CD14-positive monocyte (primary cell): ENCODE data around the gene LYRM4. TPM values are rescaled to one million over a fixed set of nuclear protein-coding genes. Genes with fewer than 3 reads are reported as not detected.

ENCODE experiments used
- DNase-seq, 3 donors: peaks; one replicate each; pipeline ENCODE4 v3.0.0-alpha.2; 2011 to 2022
- H2AFZ ChIP-seq: 2 replicates; pipeline ENCODE4 v1.6.0; 2012; ENCODE audit warnings: mild to moderate bottlenecking, low read depth, low read length, inconsistent platforms; ENCODE audit not compliant: insufficient read depth, poor library complexity, severe bottlenecking
- H3K27ac ChIP-seq, 2 donors: 1 replicate in 1 of 2; 2 replicates in 1 of 2; pipeline ENCODE4 v1.5.1; 2012 to 2013; ENCODE audit warnings: low read length in 2 of 2, control low read depth in 1 of 2, inconsistent platforms in 1 of 2, low read depth in 1 of 2, mild to moderate bottlenecking in 1 of 2
- H3K27me3 ChIP-seq, 2 donors: one replicate each; pipeline versions ENCODE4 v1.6.0 to v1.6.1; 2011 to 2013; ENCODE audit warnings: low read length in 2 of 2; ENCODE audit not compliant: control insufficient read depth in 2 of 2, insufficient read depth in 2 of 2
- H3K36me3 ChIP-seq, 2 donors: replicated peaks in 1 of 2; 1 replicate in 1 of 2; 2 replicates in 1 of 2; pipeline versions ENCODE4 v1.5.1 to v1.6.1; 2012 to 2013; ENCODE audit warnings: low read length in 2 of 2, control low read depth in 1 of 2, inconsistent platforms in 1 of 2, mild to moderate bottlenecking in 1 of 2; ENCODE audit not compliant: insufficient read depth in 2 of 2, control insufficient read depth in 1 of 2
- H3K4me1 ChIP-seq, 2 donors: 1 replicate in 1 of 2; 2 replicates in 1 of 2; pipeline versions ENCODE4 v1.5.1 to v1.6.1; 2012 to 2013; ENCODE audit warnings: low read length in 2 of 2, control low read depth in 1 of 2, inconsistent platforms in 1 of 2, mild to moderate bottlenecking in 1 of 2, moderate library complexity in 1 of 2; ENCODE audit not compliant: insufficient read depth in 2 of 2, control insufficient read depth in 1 of 2
- H3K4me2 ChIP-seq: replicated peaks from 2 replicates; pipeline ENCODE3; 2012; ENCODE audit warnings: low read length, moderate library complexity, mild to moderate bottlenecking; ENCODE audit not compliant: poor library complexity, severe bottlenecking; ENCODE audit errors: extremely low read depth
- H3K4me3 ChIP-seq, 3 experiments: fragments of 200-600 bp in 1 of 3; sonication (generic) in 1 of 3; replicated peaks in 1 of 3; 1 replicate in 2 of 3; 2 replicates in 1 of 3; pipeline ENCODE4 v1.5.1; 2011 to 2013; ENCODE audit warnings: low read length in 3 of 3, mild to moderate bottlenecking in 3 of 3, control low read depth in 2 of 3, low read depth in 2 of 3, inconsistent platforms in 1 of 3, moderate library complexity in 1 of 3
- H3K79me2 ChIP-seq: 2 replicates; pipeline ENCODE4 v1.6.0; 2012; ENCODE audit warnings: mild to moderate bottlenecking, control low read depth, inconsistent platforms, low read length, moderate library complexity; ENCODE audit not compliant: insufficient read depth
- H3K9ac ChIP-seq: 2 replicates; pipeline ENCODE4 v1.6.0; 2017; ENCODE audit warnings: low read length, mild to moderate bottlenecking; ENCODE audit not compliant: insufficient read depth, poor library complexity, severe bottlenecking
- H3K9me3 ChIP-seq, 2 donors: replicated peaks in 1 of 2; 1 replicate in 1 of 2; 2 replicates in 1 of 2; pipeline versions ENCODE4 v1.5.1 to v1.6.1; 2012 to 2013; ENCODE audit warnings: low read length in 2 of 2, control low read depth in 1 of 2; ENCODE audit not compliant: control insufficient read depth in 1 of 2, insufficient read depth in 1 of 2
- H4K20me1 ChIP-seq: 2 replicates; pipeline ENCODE4 v1.6.0; 2012; ENCODE audit warnings: mild to moderate bottlenecking, low read length, control low read depth, moderate library complexity; ENCODE audit not compliant: insufficient read depth
- H3K27ac Mint-ChIP-seq, 7 donors: one replicate each; pipeline ENCODE4 v1.8.0; 2020; ENCODE audit warnings: mild to moderate bottlenecking in 7 of 7, mixed read lengths in 7 of 7, moderate library complexity in 6 of 7, inconsistent platforms in 2 of 7
- H3K27me3 Mint-ChIP-seq, 3 donors: one replicate each; pipeline ENCODE4 v1.8.0; 2021 to 2022; ENCODE audit warnings: low read depth in 3 of 3, mild to moderate bottlenecking in 3 of 3, mixed read lengths in 3 of 3, moderate library complexity in 3 of 3, inconsistent platforms in 1 of 3
- H3K36me3 Mint-ChIP-seq, 2 donors: one replicate each; pipeline ENCODE4 v1.8.0; 2020; ENCODE audit warnings: mixed read lengths in 2 of 2, inconsistent platforms in 1 of 2, mild to moderate bottlenecking in 1 of 2
- H3K4me1 Mint-ChIP-seq: one replicate; pipeline ENCODE4 v1.8.0; 2020; ENCODE audit warnings: mild to moderate bottlenecking, mixed read lengths
- H3K4me3 Mint-ChIP-seq, 2 donors: one replicate each; pipeline ENCODE4 v1.8.0; 2020; ENCODE audit warnings: mild to moderate bottlenecking in 2 of 2, mixed read lengths in 2 of 2, moderate library complexity in 1 of 2
- H3K9me3 Mint-ChIP-seq, 7 donors: one replicate each; pipeline ENCODE4 v1.8.0; 2020 to 2022; ENCODE audit warnings: mixed read lengths in 7 of 7, mild to moderate bottlenecking in 6 of 7, moderate library complexity in 6 of 7, inconsistent platforms in 2 of 7
- WGBS: methylation state at CpG from one replicate; pipeline ENCODE4 v1.1.5; 2013; ENCODE audit warnings: missing lambda C conversion rate; ENCODE audit not compliant: insufficient coverage; 5-methylcytosine and 5-hydroxymethylcytosine counted together
- intact Hi-C, 2 donors: fragments of 100-400 bp; cut with micrococcal nuclease; formaldehyde crosslinking; loops; one replicate each; pipeline versions ENCODE4 v1.15.0 to v1.15.1; 2023
- polyA plus RNA-seq, 3 donors: library from polyadenylated mRNA; depleted of rRNA in 1 of 3; unstranded in 2 of 3; stranded (reverse) in 1 of 3; fragments of 300-500 nt in 2 of 3; fragments of >200 nt in 1 of 3; fragmentation: Illumina TruSeq in 2 of 3; gene quantifications; 1 replicate in 2 of 3; 2 replicates in 1 of 3; pipeline ENCODE4 v1.2.3, GENCODE V29; 2012 to 2021
- TF ChIP-seq, protein P1 (sequence below): fragments of 200-600 bp; IDR thresholded peaks from one replicate; pipeline ENCODE4 v1.8.0; 2022; ENCODE audit warnings: antibody characterized with exemption, mild to moderate bottlenecking

Gene LYRM4
- polyA plus RNA-seq, 3 donors: 13.7 to 19.6 (median 18.1) TPM

DNA sequence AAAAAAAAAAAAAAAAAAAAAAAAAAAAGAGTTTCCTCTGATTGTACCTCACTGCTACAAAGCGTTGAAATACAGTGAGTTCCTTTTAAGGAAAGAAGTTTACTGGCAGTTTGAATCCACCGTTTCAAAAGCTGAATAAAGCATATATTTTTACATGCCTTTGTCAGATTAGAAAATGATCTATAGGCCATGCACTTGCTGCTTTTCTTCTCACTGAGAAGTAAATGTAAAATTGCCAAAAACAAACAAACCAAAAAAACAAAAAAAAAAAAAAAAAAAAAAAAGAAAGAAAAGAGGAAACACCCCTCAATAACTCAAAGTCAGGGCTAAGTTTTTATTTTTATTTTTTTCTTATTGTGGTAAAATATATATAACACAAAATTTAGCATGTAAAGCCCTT, 81.9 kb downstream of the LYRM4 start:
- H3K27me3 ChIP-seq: no peaks in the 10 kb centered on the region
- no peaks in the 10 kb centered on the region for H4K20me1 ChIP-seq
- H3K4me3 ChIP-seq: no peak overlapping the region
- intact Hi-C loops: no loop called here
- H2AFZ ChIP-seq: no peak overlapping the region
- H3K4me3 Mint-ChIP-seq: no peak overlapping the region
- no peak overlapping the region for H3K27ac ChIP-seq
- H3K36me3 Mint-ChIP-seq: no peaks in the 10 kb centered on the region
- no peaks in the 10 kb centered on the region for H3K9me3 ChIP-seq
- peaks cover 40% of the 10 kb centered on the region for H3K4me1 Mint-ChIP-seq
- H3K79me2 ChIP-seq: no peaks in the 10 kb centered on the region
- no peaks in the 10 kb centered on the region for H3K27me3 Mint-ChIP-seq
- no CpG with 5 or more reads among the region's 2 CpGs for WGBS
- TF ChIP-seq, protein P1, sequence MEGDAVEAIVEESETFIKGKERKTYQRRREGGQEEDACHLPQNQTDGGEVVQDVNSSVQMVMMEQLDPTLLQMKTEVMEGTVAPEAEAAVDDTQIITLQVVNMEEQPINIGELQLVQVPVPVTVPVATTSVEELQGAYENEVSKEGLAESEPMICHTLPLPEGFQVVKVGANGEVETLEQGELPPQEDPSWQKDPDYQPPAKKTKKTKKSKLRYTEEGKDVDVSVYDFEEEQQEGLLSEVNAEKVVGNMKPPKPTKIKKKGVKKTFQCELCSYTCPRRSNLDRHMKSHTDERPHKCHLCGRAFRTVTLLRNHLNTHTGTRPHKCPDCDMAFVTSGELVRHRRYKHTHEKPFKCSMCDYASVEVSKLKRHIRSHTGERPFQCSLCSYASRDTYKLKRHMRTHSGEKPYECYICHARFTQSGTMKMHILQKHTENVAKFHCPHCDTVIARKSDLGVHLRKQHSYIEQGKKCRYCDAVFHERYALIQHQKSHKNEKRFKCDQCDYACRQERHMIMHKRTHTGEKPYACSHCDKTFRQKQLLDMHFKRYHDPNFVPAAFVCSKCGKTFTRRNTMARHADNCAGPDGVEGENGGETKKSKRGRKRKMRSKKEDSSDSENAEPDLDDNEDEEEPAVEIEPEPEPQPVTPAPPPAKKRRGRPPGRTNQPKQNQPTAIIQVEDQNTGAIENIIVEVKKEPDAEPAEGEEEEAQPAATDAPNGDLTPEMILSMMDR: no peak
- H3K9me3 Mint-ChIP-seq: no peaks in the 10 kb centered on the region
- no peak for DNase-seq
- peaks cover 20 to 26% of the 10 kb centered on the region in 2 donors for H3K4me1 ChIP-seq
- H3K9ac ChIP-seq: no peak overlapping the region
- H3K36me3 ChIP-seq: no peaks in the 10 kb centered on the region
- no peak overlapping the region for H3K4me2 ChIP-seq
- H3K27ac Mint-ChIP-seq: peak overlapping the region in 1 of 7 donors; percentile 22

DNA sequence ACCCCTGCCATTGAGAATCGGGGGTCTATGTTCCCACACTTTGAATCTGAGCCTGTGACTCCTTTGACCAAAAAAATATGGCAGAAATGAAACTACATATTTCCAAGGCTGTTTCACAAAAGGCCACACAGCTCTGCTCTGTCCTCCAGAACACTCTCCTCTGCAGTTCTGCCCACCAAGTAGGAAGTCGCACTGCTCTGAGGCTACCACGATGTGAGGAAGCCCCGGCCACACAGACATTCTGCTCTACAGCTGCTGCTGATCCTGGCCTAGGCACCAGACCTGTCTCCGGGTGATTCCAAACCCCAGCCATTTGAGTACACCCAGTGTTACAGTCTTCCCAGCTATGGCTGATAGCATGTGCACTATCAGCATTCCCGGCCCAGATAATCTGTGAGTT, 85.1 kb downstream of the LYRM4 start:
- no peaks in the 10 kb centered on the region for H3K9me3 ChIP-seq
- no peak overlapping the region for H3K4me2 ChIP-seq
- Mint-ChIP-seq H3K27me3 (peaks cover 0 to 2% (median 0%) of the 10 kb centered on the region in 3 donors), H3K4me3 (no peak overlapping the region), H3K4me1 (peaks cover 27% of the 10 kb centered on the region), H3K27ac (peak overlapping the region in 3 of 7 donors; percentile 47 to 58 (median 47)), H3K9me3 (no peaks in the 10 kb centered on the region), H3K36me3 (no peaks in the 10 kb centered on the region)
- DNase-seq: no peak
- H3K4me3 ChIP-seq: no peak overlapping the region
- no peaks in the 10 kb centered on the region for H3K36me3 ChIP-seq
- no peaks in the 10 kb centered on the region for H4K20me1 ChIP-seq
- no peaks in the 10 kb centered on the region for H3K27me3 ChIP-seq
- TF ChIP-seq, protein P1: no peak
- H3K9ac ChIP-seq: no peak overlapping the region
- H3K27ac ChIP-seq: no peak overlapping the region
- H3K79me2 ChIP-seq: no peaks in the 10 kb centered on the region
- H3K4me1 ChIP-seq: peaks cover 10 to 14% of the 10 kb centered on the region in 2 donors
- intact Hi-C loops: no loop called here
- H2AFZ ChIP-seq: no peak overlapping the region
- 25% methylated on average over 4 of the region's 6 CpGs for WGBS
